GM23338 (cell line): ENCODE results near the gene CDH20.

ENCODE experiments used
- CREB1 ChIP-seq: fragments of 250-450 bp; sonication (Bioruptor Pico); IDR thresholded peaks from 2 replicates; pipeline ENCODE4 v1.5.0; 2020; ENCODE audit warnings: low read depth, mild to moderate bottlenecking, moderate library complexity
- CTCF ChIP-seq, 2 experiments: fragments of 200-600 bp in 1 of 2; sonication (generic) in 1 of 2; conservative IDR thresholded peaks; 2 replicates each; pipeline versions ENCODE4 v1.5.1 to v1.6.1; 2016 to 2017; ENCODE audit warnings: antibody characterized with exemption in 2 of 2, low read depth in 2 of 2, mild to moderate bottlenecking in 2 of 2, moderate library complexity in 1 of 2
- EZH2 ChIP-seq: fragments of 200-600 bp; sonication (generic); IDR thresholded peaks from one replicate; pipeline ENCODE4 v1.8.0; 2017; ENCODE audit warnings: antibody characterized with exemption, mild to moderate bottlenecking, low read depth; ENCODE audit not compliant: unreplicated experiment
- EZH2phosphoT487 ChIP-seq: fragments of 200-600 bp; sonication (generic); IDR thresholded peaks from one replicate; pipeline ENCODE4 v1.8.1; 2018; ENCODE audit warnings: antibody characterized with exemption; ENCODE audit not compliant: unreplicated experiment
- NANOG ChIP-seq: IDR thresholded peaks from 2 replicates; pipeline ENCODE4 v1.6.1; 2016; ENCODE audit warnings: antibody characterized with exemption, borderline replicate concordance
- POLR2AphosphoS5 ChIP-seq: IDR thresholded peaks from 2 replicates; pipeline ENCODE4 v1.6.1; 2016; ENCODE audit warnings: antibody characterized with exemption, low read depth
- REST ChIP-seq: IDR thresholded peaks from one replicate; pipeline ENCODE4 v1.6.1; 2018; ENCODE audit warnings: antibody characterized with exemption; ENCODE audit not compliant: unreplicated experiment
- STAT1 ChIP-seq: IDR thresholded peaks from one replicate; pipeline ENCODE4 v1.6.1; 2016; ENCODE audit warnings: antibody characterized with exemption; ENCODE audit not compliant: unreplicated experiment

- no peak for TF ChIP-seq CTCF (conservative IDR thresholded peaks at IDR 0.05; ENCODE audit: low read depth in 2 of 2)
- no peak for TF ChIP-seq EZH2
- TF ChIP-seq REST = no peak
- TF ChIP-seq EZH2phosphoT487 = no peak
- no peak for TF ChIP-seq POLR2AphosphoS5
- TF ChIP-seq STAT1 = no peak
- TF ChIP-seq NANOG = no peak
- TF ChIP-seq CREB1 (CRISPR knock-in tag) = no peak
These were observed 141.7 kb downstream of the CDH20 start for GRCh38 chr18:61474918-61475317.
